HG02943 (cell line): ENCODE measurements around the gene DPYSL5.
"Not testable (repeated sequence)": the region's sequence is repeated elsewhere in the genome, so short reads cannot be mapped to it uniquely, and the experiment has no call there.

Source experiments
- ATAC-seq: cut with Tn5 transposase; IDR thresholded peaks from one replicate; pipeline ENCODE4 v1.9.1; 2021; ENCODE audit warnings: mild to moderate bottlenecking, low read depth, moderate library complexity; ENCODE audit not compliant: unreplicated experiment

The DPYSL5 gene, protein sequence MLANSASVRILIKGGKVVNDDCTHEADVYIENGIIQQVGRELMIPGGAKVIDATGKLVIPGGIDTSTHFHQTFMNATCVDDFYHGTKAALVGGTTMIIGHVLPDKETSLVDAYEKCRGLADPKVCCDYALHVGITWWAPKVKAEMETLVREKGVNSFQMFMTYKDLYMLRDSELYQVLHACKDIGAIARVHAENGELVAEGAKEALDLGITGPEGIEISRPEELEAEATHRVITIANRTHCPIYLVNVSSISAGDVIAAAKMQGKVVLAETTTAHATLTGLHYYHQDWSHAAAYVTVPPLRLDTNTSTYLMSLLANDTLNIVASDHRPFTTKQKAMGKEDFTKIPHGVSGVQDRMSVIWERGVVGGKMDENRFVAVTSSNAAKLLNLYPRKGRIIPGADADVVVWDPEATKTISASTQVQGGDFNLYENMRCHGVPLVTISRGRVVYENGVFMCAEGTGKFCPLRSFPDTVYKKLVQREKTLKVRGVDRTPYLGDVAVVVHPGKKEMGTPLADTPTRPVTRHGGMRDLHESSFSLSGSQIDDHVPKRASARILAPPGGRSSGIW

GRCh38 chr2:26847655-26848335, at the start of gene DPYSL5:
Gene DPYSL5, plus strand, starts transcription at chr2:26848132. Its CDS starts 50,368 bp downstream, at chr2:26898500.
- ATAC-seq = no peak

- ATAC-seq = no peak
Observed at GRCh38 chr2:26801328-26801727, 46.6 kb upstream of the DPYSL5 start.

DNA sequence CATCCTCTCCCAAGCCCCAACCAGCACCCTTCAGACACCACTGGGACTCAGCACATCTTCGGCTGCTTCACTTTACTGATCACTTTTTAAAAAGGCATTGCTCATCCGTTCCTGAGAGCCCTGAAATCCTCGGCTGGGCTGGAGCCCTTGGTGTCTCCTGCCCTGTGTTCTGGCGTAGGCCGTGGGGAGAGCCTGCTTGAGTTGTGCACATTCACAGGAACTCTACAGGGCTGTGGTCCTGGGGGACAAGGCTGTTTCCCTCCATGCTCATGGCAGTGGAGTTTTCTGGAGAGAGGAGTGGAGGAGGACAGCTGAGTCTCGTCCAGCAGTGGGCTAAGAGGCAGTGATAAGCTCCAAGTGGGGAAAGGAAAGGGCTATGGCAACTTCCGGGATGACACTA, 46.1 kb upstream of the DPYSL5 start:
- no peak for ATAC-seq

DNA sequence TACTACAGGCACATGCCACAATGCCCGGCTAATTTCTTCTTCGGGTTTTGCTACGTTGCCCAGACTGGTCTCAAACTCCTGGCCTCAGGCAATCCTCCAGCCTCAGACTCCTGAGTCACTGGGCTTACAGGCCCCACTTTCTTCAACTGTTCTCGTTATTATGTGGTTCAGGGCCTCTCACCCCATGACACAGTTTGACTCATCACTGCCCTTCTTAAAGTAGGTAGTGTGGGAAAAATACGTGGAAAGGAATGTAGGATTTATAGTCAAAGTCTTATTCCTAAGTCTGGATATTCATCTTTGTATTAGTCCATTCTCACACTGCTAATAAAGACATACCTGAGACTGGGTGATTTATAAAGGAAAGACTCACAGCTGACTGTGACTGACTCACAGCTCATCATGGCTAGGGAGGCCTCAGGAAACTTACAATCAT, 42.7 kb upstream of the DPYSL5 start:
- no peak for ATAC-seq

DNA sequence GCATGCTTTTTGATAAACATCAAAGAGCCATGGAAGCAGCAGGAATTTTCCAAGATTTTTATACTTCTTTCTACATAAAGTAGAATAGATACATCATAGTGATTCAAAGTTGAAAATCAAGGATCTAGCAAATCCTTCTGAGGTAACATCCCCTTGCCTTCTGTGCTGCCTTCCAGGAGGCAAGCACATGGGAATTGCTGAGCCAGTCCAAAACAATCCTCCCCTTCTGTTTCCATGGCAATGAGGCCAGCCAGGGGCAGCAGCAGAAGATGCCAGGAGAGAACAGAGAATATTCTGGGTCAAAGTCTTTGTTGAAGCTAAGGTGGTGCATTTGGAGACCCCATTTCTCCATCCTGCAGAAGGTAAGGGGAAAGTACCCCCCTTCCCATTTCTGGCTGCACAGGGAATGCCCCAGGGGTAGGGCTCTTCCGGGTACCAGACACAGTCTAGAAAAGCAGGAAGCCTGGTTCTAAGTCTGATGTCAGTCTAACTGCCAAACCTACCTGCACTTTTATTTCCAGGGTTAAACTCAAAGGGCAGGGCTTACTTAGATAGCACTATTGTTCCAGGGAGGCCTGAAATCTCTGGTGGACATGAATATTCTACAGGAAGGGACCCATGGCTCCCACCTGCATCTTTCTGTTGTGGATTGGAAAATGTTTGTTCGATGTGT, 40.0 kb upstream of the DPYSL5 start:
- no peak for ATAC-seq

DNA sequence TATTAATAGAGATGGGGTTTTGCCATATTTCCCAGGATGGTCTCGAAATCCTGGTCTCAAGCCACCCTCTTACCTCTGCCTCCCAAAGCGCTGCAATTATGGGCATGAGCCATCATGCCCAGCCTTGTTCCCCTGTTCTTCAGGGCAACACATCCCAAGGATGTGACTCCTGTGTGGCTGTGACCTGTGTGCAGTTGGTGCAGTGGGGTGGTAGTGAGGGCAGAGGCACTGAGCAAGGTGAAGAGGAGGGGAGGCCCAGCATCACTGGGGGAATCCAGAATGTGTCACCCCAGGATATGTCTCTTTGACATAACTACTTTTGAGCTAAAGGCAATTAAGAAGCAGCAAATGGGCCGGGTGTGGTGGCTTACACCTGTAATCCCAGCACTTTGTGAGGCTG, 38.7 kb upstream of the DPYSL5 start:
- ATAC-seq = no peak

- no peak for ATAC-seq
Observed at GRCh38 chr2:26809876-26810577, 37.9 kb upstream of the DPYSL5 start.

GRCh38 chr2:26811261-26811660, 36.7 kb upstream of the DPYSL5 start:
- no peak for ATAC-seq

GRCh38 chr2:26811791-26812694, 35.9 kb upstream of the DPYSL5 start:
- no peak for ATAC-seq

DNA sequence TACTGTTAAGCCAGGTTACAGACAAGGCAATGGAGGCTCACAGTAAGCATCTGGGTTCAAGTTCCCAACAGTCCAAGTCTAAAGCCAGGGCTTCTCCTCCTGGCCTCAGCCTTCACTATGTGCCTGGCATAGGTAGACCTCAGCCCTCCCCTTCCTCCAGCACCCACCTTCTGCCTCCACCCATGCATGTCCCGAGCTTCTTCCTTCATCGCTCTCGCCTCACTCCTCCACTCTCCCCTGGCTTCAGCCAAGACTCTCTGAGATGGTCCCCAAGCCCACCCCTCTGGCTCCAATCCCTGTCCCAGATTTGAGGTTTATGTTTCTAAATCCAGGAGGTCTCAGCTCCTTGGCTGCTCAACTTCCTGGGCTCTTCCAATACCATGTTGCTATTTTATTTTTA, 35.2 kb upstream of the DPYSL5 start:
- no peak for ATAC-seq

DNA sequence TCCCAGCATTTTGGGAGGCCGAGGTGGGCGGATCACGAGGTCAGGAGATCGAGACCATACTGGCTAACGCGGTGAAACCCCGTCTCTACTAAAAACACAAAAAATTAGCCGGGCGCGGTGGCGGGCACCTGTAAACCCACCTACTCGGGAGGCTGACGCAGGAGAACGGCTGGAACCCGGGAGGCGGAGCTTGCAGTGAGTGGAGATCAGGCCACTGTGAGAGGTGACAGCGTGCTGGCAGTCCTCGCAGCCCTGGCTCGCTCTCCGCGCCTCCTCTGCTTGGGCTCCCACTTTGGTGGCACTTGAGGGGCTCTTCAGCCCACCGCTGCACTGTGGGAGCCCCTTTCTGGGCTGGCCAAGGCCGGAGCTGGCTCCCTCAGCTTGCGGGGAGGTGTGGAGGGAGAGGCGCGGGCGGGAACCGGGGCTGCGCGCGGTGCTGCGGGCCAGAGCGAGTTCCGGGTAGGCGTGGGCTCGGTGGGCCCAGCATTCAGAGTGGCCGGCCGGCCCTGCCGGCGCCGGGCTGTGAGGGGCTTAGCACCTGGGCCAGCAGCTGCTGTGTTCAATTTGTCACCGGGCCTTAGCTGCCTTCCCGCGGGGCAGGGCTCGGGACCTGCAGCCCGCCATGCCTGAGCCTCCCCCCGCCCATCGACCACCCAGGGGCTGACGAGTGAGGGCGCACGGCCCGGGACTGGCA, 33.7 kb upstream of the DPYSL5 start:
- ATAC-seq = not testable (repeated sequence)

GRCh38 chr2:26816893-26817292, 31.0 kb upstream of the DPYSL5 start:
- no peak for ATAC-seq

DNA sequence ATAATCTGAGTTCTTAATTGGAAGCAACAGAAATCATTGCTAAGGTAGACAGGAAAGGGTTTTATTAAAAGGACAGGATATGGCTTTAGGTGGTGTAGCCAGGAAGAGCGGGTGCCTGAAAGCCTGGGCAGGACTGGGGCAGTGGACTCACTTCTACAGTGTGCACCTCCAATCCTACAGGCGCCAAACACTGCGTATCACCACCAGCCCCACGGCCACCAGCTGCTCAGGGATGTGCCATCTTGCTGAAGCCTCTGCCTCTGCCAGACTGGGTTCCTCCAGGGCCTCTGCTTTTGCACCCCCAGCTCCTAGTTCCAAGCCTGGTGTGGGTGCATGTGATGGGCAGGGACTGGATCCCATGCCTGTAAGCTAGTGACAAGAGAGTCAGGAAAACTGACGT, 29.7 kb upstream of the DPYSL5 start:
- ATAC-seq = no peak

DNA sequence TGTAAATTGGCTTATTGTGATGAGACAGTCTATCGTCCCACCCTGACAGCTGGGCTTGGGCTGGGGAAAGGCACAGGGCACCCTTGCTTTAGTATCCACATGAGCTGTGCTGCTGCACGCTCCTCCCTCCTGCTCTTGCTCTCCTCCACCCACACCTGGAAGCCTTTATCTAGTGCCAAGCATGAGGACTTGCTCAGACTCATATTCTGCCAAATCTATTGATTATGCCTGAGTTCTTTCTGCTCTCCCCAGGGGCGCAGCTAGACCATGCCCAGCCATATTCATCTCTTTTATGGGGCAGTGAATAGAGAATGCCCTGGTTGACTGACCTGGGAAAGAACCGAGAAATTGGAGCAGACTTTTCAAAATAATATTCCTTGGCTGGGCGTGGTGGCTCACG, 29.0 kb upstream of the DPYSL5 start:
- no peak for ATAC-seq

- no peak for ATAC-seq
Observed at GRCh38 chr2:26820932-26821331, 27.0 kb upstream of the DPYSL5 start.

DNA sequence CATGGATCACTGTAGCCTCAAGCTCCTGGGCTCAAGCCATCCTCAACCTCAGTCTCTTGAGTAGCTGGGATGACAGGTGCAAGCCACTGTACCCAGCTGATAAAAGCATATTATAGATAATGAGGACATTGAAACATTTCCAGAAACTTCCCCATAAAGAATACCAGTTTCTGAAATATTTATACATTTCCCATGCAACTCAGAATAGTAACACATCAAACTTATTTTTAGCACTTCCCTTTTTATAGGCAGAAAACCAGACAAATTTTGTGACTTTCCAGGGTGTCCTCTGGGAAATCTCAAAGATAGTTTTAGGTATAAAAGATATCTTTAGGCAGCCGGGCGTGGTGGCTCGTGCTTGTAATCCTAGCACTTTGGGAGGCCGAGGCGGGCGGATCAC, 25.1 kb upstream of the DPYSL5 start:
- ATAC-seq = no peak

GRCh38 chr2:26838121-26838906, 9.6 kb upstream of the DPYSL5 start:
- ATAC-seq = no peak

DNA sequence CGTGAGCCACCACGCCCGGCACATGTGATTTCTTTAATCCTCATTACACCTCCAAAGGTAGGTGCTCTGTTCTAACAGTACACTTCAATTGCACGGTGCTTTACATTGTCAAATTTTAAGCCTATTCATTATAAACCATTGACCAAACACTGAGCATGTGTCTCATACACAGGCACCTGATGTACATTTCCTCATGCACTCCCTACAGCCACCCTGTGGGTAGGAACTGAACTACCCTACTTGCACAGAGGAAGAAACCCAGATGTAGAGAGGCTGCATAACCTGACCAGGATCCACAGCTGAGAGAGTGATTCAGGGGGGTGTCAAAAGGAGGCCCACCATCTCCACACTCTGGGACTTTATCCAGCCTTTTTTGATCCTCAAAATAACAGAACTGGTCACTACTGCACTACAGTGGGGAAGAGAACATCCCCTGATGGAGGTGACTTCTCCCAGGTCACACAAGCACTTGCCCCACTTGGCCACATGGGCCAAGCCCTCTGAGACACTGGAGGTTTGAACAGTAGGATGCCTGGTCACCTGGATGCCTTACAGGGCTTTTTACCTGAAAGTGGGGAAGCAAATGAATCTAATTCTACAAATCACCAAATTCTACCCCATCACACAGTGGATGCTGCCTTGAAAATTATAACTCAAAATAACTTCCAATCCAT, 6.9 kb upstream of the DPYSL5 start:
- ATAC-seq = no peak
